Measurements from ENCODE around the gene USP10. TPM values are rescaled to one million over a fixed set of nuclear protein-coding genes. Genes with fewer than 3 reads are reported as not detected.
A peak's percentile ranks its signal among the peaks of the same experiment; 100 is the strongest.
"Not testable (repeated sequence)": the region's sequence is repeated elsewhere in the genome, so short reads cannot be mapped to it uniquely, and the experiment has no call there.

Gene USP10
- polyA plus RNA-seq, 3 donors: 107 to 118 (median 115) TPM

DNA sequence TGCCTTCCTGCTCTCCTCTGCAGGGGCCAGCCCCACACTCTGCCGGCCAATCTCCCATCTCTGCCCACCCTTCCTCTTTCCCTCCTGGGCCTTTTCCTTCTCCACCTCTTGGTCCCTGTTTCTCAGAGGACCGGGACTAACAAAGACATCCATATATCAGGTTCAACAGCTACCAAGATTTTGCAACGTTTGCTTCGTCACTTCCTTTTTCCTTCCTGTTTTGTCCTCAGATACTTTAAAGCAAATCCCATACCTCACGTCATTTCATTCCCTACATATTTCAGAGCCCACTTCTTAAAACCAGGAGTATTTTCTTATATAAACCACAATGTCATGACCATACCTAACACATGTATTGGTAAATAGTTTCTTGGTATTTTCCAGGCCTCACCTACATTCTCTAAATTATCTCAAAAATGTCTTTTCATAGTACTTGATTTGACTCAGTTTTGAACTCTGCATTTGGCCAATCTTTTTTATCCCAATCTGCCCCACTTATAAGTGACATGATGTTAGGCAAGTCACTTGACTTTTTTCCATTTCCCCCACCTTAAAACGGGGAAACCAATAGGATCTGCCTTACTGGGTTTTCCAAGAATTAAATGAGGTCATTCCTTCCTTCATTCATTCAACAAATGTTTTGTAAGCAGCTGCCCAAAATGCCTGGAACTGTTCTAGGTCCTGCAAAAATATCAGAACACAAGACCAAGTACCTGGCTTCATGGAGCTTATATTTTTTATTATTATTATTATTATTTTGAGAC, 7.2 kb upstream of the USP10 start:
- no peak for DNase-seq

DNA sequence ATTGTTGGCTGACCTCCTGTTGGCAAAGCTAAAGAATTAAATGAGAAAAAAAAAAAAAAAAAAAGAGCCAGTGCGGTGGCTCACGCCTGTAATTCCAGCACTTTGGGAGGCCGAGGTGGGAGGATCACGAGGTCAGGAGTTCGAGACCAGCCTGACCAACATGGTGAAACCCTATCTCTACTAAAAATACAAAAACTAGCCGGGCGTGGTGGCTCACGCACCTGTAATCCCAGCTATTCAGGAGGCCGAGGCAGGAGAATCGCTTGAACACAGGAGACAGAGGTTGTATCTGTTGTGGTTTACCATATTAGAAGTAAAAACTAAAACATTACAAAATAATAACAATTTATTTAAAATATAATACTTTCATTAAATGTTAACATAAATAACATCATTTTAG, 5.9 kb upstream of the USP10 start:
- DNase-seq: not testable (repeated sequence)

DNA sequence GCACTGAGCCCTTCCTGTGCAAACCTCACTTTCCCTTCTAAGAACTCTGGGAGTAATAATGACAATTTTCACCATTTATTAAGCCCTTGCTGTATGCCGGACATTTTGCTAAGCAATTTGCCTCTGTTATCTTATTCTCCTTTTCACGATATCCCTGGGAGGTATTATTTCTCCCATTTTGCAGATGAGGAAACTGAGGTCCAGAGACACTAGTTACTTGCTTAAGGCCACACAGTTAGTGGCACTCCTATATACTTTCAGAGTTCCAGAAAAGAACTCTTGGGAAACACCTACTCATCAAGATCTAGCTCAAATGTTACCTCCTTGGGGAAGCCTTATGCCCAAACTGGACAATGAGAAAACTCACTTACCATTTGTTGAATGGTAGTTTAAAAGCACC, 4.8 kb upstream of the USP10 start:
- no peak for DNase-seq

DNA sequence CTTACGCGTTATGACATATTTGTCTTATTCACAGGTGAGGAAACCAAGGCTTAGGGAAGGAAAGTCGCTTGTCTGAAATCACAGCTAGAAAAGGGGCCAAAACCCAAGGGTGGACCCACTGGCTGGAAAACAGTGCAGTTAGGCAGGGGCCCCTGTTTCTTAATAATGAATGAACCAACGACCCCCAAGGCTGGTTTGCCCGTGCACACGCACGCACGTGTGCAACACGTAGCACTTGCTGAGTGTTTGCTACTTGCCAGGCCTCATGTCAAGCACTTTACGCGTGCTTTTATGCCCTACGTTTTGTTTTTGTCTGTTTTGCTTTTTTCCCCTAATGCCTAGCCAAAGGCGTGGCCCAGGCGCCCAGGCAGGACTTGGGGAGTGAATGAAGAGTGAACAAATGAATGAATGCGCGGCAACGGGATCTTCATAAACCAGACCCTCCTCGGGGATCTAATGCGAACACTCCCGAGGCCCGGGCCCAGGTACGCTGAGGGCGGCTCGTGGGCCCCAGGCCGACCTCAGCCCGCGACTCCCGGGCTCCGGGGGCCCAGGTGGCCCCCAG, 571 bp upstream of the USP10 start:
- no peak for DNase-seq

DNA sequence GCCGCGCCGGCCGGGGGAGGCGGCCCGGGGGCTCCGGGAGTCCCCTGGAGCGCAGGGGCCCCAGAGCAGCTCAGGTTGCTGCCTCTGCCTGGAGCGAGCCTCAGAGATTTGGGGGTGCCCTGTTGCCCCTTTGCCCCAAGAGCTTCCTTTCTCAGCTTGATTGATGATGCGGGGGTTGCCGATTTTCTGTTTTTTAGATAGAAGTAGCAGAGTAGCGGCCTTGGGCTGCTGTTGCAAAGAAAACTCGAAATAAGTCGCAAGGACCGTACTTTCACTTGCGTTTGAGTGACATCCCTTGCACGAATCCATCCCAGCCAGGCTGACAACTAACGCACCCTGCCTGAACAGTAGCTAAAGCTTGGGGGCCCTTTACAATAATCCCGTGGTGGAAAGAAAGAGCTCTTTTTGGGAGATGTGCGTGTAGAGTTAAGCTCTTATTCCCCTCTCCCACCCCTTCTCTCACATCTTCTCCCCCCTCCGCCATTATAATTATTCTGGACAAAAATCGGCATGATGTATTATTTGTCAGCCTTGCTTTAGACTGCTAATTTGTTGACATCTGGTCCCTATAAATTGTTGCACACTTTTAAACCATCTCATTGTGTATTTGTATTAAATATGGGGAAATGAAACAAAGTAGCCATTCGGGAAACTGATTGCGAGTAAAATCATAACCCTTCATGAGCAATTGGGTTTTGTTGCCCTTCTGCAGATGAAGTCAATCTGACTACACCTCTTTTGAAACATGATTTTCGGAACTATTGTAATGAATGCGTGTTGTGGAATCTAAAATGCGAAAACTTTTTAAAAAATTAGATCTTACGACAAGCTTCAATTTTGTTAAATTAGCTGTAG, 873 bp downstream of the USP10 start:
- no peak for DNase-seq

DNA sequence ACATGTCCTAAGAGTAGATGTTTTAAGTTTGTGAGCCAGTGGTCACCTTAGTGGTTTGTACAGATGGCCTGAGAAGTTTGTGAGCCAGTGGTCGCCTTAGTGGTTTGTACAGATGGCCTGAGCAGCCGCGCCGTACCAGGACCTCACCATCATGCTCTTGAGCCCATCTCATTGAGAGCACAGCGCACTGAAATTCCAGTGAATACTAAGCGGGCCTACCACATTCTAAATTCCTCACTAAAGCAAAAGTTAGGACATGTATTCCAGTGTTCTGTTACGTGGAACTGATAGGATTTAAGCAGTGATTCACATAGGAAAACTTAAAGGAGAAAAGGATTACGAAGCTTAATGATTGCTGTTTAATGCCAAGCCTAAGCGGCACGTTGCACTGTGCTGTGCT, 3.9 kb downstream of the USP10 start:
- no peak for DNase-seq

DNA sequence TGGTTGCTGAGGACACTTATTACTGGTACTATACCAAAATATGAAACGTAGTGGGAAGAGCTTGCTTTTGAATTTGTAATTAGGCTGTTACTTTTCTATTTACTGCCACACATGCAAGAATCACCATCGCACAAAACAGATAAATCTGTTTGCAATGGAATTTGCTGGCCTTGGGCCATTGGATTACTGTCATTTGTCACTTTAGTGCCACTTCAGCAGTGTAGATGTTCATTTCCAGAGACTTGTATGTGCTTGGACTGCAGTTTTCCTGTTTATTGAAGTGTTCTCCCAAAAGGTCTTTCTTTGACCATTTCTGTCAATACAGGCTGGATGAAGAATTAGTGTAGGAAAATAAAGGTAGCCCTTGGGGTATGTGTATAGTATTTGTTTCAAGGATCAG, 4.5 kb downstream of the USP10 start:
- DNase-seq: no peak

DNA sequence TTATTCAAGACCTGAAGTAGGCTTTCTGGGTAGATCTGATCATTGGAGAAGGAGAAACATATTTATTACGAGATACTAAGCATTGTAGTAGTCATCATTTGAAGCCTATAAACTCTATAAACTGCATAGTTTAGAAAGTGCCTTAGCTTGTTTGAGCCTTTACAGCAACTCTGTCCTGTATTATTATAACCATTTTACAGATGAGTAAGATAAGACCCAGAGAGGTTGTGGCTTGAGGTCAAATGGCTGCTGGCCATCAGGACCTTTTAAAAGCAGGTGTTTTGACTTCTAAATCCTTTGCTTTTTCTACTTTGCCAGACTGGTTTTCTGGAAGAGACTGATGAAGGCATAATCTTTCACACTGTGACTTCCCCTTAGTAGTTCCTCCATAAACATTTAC, 7.1 kb downstream of the USP10 start:
- no peak for DNase-seq

DNA sequence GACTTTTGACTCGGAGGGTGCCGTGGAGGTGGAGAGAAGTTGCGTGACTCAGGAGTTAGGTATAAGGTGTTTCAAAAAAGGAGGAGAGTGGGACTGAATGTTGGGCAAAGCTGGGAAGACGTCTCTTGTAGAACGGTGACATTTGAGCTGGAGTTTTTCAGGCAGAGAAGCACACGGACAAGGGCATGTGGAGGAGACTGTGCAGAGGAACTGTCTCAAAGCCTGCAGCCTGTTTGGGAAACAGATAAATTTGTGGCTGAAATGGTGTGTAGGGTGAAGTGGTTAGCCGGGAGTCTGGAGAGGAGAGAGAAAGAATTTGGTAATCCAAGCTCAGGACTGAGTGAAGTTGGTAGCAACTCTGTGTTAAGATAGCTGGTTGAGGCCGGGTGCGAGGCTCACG, 9.8 kb downstream of the USP10 start:
- no peak for DNase-seq

DNA sequence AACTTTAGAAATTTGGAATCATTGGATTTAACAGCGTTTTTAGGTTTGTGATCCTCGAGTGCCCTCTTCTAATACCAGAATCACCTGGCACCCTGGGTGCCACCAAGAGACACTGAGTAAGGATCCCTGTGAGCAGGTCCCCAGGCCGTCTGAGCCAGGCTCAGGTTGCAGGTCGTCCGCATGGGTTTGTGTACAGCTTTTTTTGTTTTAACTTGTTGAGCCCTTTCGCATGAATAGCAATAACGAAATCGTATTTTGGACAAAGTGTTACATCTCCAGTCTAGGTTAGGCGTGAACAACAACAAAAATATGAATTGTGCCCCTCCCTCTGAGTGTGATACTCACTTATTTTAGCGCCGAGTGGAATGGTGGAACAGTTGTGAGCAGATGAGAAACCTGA, 10.9 kb downstream of the USP10 start:
- DNase-seq: no peak

DNA sequence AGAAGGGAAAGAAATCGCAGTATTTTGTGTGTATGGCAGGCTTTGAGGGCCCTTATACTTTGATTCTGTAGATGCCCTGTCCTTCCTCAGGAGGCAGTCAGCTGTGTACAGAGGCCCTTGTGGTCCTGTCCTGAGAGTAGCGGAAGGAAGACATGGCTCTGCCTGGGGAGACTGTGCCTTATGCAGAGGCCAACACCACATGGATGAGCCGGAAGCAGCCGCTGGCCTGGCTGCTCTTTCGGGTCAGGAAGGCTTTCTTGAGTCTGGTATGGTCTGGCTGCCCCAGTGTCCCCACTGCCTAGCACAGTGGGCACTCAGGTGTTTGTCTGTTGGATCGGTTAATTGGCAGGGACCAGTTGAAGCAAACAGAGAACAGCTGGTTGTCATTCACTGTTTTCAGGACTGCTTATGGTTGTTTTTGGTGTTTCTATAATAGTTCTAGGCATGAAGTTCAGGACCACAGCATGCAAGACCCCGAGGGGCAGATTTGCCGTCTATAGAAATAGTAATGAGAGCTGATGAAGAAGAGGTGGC, 12.4 kb downstream of the USP10 start:
- no peak for DNase-seq

DNA sequence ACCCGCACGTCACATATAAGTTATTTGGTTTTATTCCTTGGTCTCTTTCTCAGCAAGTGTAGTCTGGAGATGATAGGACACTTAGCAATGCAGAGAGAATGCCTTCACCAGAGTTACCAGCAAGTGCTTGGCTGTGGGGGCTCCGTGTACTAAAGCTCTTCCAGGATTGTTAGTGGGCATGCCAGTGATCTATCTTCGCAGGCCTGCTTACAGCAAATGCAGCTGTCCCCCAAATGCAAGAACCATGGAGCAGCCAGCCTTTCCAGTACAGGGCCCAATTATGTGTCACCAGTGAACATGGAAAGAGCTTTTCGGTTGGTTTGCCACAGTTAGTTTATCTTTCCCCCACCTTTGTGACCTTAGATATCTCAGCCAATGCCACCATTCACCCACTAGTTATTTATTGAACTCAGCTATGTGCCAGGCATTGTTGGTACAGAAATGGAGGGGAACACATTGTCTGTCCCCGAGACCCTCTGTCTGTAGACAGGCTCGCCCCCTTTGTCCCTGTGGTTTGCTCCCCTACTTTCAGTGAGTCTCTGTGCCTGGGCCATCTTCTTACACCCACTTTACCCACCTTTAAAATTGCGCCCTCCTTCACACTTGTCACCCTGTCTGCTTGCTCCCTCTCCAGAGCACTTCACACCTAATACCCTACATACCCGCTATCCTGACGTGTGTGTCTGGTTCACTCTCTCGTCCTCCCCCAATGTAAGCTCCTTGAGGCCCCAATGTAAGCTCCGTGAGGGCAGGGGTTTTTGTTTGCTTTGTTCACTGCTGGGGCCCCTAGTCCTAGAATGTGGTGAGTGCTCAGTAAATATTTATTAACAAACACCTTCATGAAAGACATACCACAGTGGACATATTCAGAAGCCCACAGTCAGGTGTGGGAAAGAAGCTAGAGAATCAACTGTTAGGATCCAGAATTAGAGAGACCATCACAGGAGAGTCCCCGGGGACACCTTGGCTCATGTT, 13.3 kb downstream of the USP10 start:
- DNase-seq: no peak

DNA sequence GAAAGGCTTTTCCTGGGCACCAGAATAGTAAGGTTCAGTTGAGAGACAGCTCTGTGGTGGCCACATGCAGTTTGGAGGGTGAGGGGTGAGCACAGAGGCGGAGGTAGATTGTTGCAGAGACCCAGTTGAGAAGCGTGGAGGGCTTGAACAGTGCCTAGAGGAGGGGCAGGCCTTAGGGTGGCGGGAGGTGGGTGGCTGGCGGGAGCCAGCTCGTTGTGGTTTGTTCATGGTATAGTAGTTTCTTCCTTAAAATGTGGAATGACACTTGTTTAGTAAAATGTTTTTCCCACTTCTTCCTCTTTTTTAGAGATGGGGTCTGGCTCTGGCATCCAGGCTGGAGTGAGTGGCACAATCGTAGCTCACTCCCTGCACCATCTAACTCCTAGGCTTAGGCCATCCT, 14.2 kb downstream of the USP10 start:
- no peak for DNase-seq

DNA sequence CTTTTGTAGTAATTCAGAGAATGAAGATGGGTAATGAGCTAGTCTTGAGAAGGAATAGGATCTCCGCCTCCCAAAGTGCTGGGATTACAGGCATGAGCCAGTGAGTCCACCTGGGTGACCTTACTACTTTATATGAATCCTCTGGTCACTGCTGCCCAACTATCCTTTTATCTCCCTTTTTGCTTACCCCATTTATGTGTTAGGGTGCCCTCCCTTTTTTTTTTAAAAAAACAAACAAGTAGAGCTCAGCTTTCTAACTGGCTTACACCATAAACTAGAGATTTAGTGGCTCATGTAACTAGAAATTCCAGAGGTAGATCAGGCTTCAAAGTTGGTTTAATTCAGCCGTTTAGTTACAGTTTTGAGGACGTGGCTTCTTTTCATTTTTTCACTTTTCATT, 15.6 kb downstream of the USP10 start:
- DNase-seq: peak; percentile 38

DNA sequence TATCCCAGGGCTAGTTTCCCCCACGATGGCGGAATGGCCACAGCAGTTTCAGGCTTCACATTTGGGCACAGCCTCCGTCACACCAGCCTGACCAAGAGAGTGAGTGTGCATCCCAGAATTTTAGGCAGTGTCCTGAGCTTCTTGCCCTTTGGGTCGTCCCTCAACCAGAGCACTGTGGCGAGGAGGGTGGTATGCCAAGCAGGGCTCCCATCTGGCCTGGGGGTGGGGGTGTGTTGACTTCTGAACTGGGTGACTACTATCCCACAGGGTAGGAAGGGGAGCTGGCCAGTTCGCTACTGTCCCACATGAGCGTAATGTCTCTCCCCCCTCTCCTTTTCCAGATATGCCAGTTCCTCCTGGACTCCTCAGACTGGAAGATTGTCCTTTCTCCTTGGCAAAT, 16.1 kb downstream of the USP10 start:
- no peak for DNase-seq

DNA sequence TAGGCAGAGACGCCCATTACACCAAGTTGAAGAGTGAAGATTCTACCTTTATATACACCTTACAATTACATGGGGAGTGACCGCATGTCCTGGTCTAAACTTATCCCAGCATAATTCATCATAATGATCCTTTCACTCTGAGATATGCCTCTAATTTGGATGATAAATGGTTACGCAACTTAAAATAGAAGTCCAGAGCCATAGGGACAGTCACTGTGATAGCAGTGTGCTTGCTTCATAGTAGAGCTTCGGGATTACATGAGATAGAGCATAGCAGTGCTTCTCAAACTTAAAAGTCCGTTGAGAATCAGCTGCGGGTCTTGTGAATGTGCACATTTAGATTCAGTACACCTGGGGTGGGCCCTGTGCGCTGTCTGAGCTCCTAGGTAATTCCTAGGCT, 16.9 kb downstream of the USP10 start:
- DNase-seq: no peak

DNA sequence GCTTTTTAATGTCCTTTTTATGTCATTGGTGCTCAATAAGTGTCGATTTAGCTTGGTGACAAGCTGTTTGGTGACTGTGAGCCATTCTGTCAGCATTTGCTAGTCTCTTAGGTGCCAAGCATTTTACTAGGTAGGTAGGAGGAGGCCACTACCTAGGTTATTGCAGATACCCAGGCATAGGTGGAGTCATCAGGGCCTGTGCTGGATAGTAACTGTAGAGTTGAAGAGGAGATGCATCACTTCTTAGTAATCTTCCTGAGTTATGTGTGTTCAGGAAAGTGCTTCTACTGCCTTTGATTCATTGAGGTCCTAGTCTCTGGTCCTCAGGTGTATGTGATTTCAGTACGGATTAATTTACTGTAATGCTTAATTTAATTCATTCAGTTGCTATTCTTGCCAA, 17.7 kb downstream of the USP10 start:
- DNase-seq: no peak

DNA sequence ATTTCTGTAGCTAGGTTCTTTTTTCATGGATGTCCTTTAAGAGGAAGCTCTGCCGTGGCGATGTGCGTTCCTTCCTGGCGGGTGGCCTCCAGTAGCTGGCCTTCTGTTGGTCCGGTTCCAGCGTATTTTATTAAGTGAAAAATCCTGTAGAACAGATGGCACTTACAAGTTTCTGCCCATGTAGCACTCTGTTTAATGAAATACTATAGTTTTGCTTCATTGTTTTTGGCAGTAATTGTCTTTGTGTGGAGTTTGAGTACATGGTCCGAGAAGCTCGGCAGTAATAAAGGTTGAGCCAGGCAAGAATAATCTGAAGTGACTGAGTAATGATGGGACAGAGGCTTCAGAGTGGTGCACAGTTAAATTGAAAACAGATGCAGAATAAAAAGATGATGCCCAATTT, 20.4 kb downstream of the USP10 start:
- DNase-seq: no peak

DNA sequence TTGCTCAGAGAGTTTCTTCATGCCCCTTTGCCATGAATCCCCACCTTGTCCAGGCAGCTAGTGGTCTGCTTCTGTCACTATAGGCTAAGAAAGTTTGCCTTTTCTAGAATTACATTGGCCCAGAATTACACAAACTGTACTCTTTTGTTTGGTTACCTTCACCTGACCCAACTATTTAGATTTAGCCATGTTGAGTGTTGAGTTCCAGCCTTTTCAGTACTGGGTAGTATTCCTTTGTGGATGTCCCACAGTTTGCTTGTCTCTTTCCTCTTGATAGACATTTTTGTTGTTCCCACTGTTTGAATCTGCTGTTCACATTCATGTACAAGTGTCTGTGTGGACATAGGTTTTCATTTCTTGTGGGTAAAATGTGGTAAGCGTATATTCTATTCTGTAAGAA, 22.3 kb downstream of the USP10 start:
- DNase-seq: no peak

DNA sequence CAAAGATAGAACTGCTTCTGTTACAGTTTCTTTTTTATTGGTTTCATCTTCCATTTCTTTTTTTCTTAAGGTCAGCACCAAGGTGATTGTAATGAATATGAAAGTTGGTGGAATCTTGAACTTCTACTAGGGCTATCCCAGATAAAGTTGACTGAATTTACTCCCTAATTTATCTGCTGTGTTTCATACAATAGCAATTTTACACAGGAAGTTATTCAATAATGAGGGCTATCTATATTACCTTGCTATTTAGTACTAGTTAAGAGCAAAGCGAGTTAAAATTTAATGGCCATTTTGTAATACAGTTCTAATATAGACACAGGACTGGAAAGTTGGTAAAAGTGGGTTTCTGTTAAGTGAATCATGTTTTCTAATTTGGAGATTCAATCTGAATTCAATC, 24.1 kb downstream of the USP10 start:
- DNase-seq: no peak

DNA sequence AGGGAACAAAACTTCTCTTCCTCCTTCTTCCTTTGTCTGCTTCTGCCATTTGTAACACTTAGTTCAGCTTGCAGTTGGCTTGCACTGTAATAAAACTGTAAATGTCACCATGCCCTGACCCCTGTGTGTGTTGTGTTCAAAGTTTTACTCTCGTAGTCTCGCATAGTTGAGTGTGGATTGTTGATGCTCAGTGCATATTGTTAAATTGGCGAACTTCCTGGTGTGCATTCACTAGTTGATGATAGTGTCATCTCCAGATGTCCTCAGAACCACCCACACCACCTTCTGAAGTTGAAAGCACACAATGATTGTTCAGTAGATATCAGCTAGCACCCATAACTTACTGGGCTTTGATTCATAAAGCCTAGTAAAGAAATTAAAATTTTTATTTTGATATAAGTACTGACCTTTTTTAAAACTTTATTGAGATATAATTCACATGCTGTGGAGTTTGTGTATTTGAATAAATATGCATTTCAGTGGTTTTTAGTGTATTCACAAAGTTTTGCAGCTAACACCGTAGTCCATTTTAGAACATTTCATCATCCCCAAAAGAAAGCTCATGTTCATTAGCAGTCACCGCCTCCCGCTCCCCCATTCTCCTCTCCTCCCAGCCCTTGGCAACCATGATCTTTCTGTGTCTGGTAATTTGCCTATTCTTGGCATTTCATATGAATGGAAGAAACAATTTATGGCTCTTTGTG, 25.0 kb downstream of the USP10 start:
- no peak for DNase-seq
